GM12801 (cell line): ENCODE results near the gene NOX1.

Experiments used
- CTCF ChIP-seq: IDR thresholded peaks from one replicate; pipeline ENCODE4 v1.5.1; 2011; ENCODE audit warnings: control low read depth; ENCODE audit not compliant: insufficient read length; ENCODE audit errors: extremely low read depth

Gene NOX1

DNA sequence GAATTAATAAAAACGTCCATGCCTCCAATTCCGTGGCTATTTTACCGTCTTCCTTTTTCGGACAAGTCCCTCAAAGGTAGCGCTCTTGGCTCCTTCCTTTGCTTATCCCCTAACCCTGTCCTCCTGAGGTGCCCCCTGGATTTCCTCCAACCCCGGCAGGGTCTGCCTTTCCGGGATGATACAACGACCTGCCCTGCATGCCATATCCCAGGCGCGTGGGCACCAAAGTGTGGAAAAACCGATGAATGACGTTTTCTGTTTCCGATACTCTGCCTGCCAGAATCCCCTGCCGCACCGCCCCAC, 54.7 kb downstream of the NOX1 start:
- TF ChIP-seq CTCF = no peak

DNA sequence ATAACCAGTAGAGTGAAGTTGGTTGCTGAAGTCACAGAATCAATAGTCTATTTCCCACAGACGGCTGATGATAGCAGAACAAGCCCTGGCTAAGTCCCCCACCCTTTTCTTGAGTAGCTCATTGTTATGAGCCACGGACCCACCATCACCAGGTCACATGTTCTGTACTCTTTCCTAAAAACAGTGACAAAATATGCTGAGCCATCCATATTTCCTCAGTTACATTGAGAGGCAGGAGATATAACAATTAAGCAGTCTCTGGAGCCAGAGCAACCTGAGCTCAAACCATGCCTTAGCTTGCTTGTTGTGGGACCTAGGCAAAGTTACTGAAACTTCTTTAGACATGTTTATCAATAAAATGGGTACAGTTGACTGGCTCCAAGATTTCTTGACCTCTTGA, 56.8 kb downstream of the NOX1 start:
- TF ChIP-seq CTCF = no peak

DNA sequence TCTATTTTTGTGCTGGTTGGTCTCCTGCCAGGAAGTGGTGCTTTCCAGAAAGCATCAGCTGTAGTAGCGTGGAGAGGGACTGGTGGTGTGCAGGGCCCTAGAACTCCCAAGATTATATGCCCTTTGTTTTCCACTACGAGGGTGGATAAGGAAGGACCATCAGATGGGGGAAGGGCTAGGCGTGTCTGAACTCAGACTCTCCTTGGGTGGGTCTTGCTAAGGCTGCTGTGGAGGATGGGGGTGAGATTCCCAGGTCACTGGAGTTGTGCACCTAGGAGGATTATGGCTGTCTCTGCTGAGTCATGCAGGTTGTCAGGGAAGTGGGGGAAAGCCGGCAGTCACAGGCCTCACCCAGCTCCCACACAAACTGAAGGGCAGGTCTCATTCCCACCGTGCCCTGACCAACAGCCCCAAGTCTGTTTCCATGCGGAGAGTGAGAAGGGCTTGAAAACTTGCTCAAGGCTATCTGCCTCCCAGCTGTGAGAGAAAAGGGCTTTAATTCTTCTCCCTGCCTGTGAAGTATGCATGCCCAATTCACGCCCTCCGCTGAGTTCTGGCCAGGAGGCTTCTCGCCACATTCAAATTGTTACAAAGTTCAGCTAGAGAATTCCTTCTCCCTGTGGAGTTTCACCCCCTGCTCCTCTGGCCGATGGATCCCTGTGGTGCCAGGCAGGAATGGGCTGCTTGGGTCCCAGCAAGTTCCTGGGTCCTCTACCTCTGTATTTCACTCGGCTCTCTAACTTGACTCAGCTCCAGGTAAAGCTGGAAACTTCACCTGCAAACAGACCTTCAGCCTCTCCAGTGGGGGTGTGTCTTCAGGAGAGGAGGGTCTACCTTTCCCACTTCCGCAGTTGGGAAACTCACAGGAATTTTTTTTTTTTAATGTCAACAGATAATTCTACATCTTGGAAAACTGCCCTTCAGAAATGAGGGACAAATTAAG, 61.7 kb downstream of the NOX1 start:
- no peak for TF ChIP-seq CTCF

- TF ChIP-seq CTCF = no peak
These were observed 69.4 kb downstream of the NOX1 start for GRCh38 chrX:100804780-100805179.

GRCh38 chrX:100802843-100803242, 71.3 kb downstream of the NOX1 start:
- TF ChIP-seq CTCF = no peak

GRCh38 chrX:100798484-100799214, 75.5 kb downstream of the NOX1 start:
- no peak for TF ChIP-seq CTCF

DNA sequence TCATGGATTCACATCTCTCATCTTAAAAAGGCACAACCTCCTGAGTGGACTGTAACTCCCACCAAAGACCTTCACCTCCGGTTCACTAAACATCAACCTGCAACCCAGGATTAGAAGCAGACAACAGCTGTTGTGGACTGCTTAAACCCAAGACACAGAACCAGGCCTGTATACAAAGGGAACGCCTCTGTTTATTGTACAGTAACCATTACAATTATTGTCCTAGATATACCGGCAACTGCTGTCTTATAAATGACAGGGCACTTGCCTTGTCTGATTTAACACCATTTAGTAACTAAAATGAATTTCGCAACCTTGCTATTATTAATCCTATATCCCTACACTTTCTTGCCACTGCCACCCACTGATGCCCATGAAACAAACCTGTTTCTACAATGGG, 76.8 kb downstream of the NOX1 start:
- no peak for TF ChIP-seq CTCF
